ENCODE data around the gene USP3. TPM values are rescaled to one million over a fixed set of nuclear protein-coding genes. Genes with fewer than 3 reads are reported as not detected.

USP3 gene, protein sequence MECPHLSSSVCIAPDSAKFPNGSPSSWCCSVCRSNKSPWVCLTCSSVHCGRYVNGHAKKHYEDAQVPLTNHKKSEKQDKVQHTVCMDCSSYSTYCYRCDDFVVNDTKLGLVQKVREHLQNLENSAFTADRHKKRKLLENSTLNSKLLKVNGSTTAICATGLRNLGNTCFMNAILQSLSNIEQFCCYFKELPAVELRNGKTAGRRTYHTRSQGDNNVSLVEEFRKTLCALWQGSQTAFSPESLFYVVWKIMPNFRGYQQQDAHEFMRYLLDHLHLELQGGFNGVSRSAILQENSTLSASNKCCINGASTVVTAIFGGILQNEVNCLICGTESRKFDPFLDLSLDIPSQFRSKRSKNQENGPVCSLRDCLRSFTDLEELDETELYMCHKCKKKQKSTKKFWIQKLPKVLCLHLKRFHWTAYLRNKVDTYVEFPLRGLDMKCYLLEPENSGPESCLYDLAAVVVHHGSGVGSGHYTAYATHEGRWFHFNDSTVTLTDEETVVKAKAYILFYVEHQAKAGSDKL
- polyA plus RNA-seq (2012; ENCODE audit: low read depth, missing spikeins) = 21.5 TPM

DNA sequence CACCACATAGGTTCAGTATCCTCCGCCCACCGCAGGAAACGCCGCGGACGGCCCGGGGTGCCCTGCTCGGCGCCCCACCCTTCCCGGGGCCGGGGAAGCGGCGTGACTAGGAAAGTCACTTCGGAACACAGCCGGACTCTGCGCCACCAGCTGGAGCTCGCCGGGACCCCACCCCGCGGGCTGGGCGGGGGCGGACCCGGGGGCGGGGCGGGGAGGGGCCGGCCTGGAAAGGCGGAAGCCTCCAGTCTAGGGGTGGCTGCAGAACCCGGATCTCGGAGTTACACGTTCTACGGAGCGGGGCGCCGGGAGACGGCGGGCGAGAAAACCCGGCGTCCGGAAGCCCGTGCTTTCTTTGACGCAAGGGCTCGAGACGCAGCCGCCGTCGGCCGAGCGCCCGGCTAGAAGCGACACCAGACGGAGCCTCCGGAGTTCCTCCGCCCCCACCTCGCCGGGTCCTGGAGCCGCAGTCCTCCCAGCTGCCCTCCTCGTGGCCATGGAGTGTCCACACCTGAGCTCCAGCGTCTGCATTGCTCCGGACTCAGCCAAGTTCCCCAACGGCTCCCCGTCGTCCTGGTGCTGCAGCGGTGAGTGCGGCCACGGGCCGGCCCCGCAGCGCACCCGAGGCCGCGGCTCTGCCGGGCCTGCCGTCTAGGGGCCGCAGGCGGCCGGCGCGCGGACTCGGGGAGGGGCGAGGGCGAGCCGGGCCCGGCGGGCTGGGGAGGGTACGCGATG, at the start of gene USP3:
TSS of gene USP3 (plus strand) at position 347 of the 732 bp plus-strand sequence. CDS start at position 494, 147 bp downstream.
- FAIRE-seq (peak; percentile 85), DNase-seq (ENCODE audit: insufficient read length, low spot score) (peak; percentile 53)
- TF ChIP-seq SPI1 (IDR thresholded peaks at IDR 0.05; ENCODE audit: low read depth, low read length) (peak; percentile 22; the same call in 1 of the 2 replicates), TAF1 (IDR thresholded peaks at IDR 0.05; ENCODE audit: low read depth, low read length) (peak; percentile 45), POU2F2 (IDR thresholded peaks at IDR 0.05; ENCODE audit: low read depth, low read length) (no peak), POLR2AphosphoS5 (IDR thresholded peaks at IDR 0.05; ENCODE audit: low read depth, low read length) (peak; percentile 78), POLR2A (IDR thresholded peaks at IDR 0.05; ENCODE audit: low read depth, low read length) (peak; percentile 60), PAX5 (IDR thresholded peaks at IDR 0.05; ENCODE audit: insufficient read depth, low read length, severe bottlenecking) (peak; percentile 78)

DNA sequence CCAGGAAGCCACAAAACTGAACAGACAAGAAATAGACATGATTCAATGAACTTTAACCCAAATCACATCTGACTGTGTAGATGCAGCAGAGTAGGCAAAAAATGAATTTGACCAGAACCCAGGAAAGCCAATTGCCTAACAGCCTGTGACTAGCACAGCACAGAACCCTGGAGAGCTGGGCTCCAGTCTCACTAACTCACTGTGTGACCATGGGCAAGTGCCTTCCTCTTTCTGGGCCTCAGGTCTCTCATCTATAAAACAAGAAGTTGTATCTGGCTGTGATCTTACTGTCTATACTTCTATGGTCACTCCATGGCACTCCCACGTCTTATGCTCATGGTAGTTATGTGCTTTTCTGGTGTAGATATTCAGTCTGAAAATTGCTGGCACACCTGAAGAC, 48.1 kb upstream of the USP3 start:
- FAIRE-seq (no peak), DNase-seq (ENCODE audit: insufficient read length, low spot score) (no peak)
- TF ChIP-seq POU2F2 (IDR thresholded peaks at IDR 0.05; ENCODE audit: low read depth, low read length) = no peak
- TF ChIP-seq POLR2A (IDR thresholded peaks at IDR 0.05; ENCODE audit: low read depth, low read length) = no peak
- TF ChIP-seq SPI1 (IDR thresholded peaks at IDR 0.05; ENCODE audit: low read depth, low read length) = no peak
- no peak for TF ChIP-seq PAX5 (IDR thresholded peaks at IDR 0.05; ENCODE audit: insufficient read depth, low read length, severe bottlenecking)
- no peak for TF ChIP-seq POLR2AphosphoS5 (IDR thresholded peaks at IDR 0.05; ENCODE audit: low read depth, low read length)
- TF ChIP-seq TAF1 (IDR thresholded peaks at IDR 0.05; ENCODE audit: low read depth, low read length) = no peak

DNA sequence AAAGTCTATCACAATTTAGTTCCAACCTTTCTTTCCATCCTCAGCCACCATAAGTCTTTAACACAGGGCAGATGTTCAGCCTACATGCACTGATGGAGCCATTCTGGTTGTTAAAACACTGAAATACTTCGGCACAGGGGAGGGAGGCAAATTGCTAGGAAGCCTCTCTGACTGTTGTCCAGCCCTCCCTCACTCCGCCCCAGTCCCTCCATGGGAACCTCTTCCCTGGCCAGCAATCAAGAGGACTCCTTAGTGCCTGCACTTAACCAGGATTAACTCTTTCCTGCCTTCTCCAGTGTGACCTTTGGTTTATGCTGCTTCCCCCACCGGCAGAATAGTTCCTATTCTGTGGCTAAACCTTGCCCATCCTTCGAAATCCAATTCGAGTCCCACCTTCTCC, 47.0 kb upstream of the USP3 start:
- FAIRE-seq = no peak
- TF ChIP-seq POLR2A (IDR thresholded peaks at IDR 0.05; ENCODE audit: low read depth, low read length) (no peak), TAF1 (IDR thresholded peaks at IDR 0.05; ENCODE audit: low read depth, low read length) (no peak), POLR2AphosphoS5 (IDR thresholded peaks at IDR 0.05; ENCODE audit: low read depth, low read length) (no peak)
- no peak for DNase-seq (ENCODE audit: insufficient read length, low spot score)

DNA sequence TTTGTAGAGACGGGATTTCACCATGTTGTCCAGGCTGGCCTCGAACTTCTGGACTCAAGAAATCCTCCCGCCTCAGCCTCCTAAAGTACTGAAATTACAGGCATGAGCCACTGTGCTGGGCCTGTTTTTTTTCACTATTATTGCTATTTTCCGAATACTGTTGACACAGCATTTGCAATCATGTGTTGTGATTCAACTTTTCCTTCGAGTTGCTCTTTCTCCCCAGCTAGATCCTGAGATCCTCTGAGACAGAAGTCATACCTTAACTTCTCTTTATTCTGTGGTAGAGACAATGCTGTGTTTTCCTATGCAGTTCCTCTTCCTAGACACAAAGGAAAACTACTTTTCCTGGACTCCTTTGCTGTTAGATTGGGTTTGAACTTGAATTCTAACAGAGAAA, 46.4 kb upstream of the USP3 start:
- TF ChIP-seq PAX5 (IDR thresholded peaks at IDR 0.05; ENCODE audit: insufficient read depth, low read length, severe bottlenecking) (no peak), POU2F2 (IDR thresholded peaks at IDR 0.05; ENCODE audit: low read depth, low read length) (no peak), POLR2AphosphoS5 (IDR thresholded peaks at IDR 0.05; ENCODE audit: low read depth, low read length) (no peak), TAF1 (IDR thresholded peaks at IDR 0.05; ENCODE audit: low read depth, low read length) (no peak), SPI1 (IDR thresholded peaks at IDR 0.05; ENCODE audit: low read depth, low read length) (no peak), POLR2A (IDR thresholded peaks at IDR 0.05; ENCODE audit: low read depth, low read length) (no peak)
- DNase-seq (ENCODE audit: insufficient read length, low spot score) (no peak), FAIRE-seq (no peak)

DNA sequence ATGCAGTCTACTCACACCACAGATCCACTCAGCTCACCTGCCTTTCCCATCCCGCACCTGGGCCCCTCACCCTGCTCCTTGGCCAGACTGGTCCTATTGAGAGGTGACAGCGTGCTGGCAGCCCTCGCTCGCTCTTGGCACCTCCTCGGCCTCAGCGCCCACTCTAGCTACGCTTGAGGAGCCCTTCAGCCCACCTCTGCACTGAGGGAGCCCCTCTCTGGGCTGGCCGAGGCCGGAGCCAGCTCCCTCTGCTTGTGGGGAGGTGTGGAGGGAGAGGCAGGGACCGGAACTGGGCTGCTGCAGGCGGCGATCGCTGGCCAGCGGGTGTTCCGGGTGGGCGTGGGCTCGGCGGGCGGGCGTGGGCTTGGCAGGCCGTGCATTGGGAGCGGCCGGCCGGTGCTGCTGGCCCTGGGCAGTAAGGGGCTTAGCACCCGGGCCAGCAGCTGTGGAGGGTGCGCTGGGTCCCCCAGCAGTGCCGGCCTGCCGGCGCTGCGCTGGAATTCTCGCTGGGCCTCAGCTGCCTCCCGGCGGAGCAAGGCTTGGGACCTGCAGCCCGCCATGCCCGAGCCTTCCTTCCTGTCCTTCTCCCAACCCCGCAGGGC, 45.5 kb upstream of the USP3 start:
- no peak for FAIRE-seq
- DNase-seq (ENCODE audit: insufficient read length, low spot score) = no peak

DNA sequence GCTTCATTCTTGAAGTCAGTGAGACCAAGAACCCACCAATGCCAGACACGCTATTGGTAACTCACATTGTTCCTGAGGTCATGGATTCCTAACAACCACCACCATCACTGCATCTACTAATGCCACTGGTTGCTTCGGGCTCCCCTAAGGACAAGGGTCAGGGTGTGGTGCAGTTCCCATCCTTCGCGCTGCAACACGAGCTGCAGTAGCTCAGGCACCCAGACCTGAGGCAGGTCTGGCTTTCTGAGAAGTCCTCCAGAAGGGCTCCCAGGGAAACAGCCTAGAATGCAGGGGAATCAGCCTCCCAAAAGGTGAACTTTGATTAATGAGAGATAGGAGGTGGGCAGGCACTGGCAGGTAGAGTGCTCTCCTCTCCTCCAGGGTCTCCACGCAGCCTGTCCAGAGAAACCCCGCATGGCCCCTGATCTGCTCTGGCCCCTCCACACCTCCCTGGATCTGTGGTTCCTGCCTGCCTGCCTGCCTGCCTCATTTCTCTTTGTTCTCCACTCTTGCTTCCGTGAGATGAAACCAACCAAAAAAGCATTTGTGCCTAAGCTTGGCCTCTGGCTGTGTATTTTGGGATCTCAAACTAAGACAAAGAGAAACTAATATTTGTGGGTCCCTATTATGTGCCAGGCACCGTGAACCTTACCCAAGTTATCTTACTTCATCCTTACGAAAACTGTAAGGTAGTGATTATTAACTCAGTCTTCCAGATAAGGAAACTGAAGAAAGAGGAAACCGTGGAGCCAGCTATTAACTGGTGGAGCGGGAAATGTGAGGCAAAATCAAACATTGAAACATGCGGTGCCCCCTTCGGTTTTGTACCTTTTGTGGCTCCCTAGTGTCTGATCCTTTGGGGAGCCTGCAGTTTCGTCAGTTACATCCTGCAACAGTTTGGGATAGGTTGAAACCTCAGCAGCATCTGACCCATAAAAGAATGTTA, 43.9 kb upstream of the USP3 start:
- no peak for DNase-seq (ENCODE audit: insufficient read length, low spot score)
- no peak for FAIRE-seq
- TF ChIP-seq SPI1 (IDR thresholded peaks at IDR 0.05; ENCODE audit: low read depth, low read length) (no peak), TAF1 (IDR thresholded peaks at IDR 0.05; ENCODE audit: low read depth, low read length) (no peak), POLR2A (IDR thresholded peaks at IDR 0.05; ENCODE audit: low read depth, low read length) (no peak), POU2F2 (IDR thresholded peaks at IDR 0.05; ENCODE audit: low read depth, low read length) (no peak), PAX5 (IDR thresholded peaks at IDR 0.05; ENCODE audit: insufficient read depth, low read length, severe bottlenecking) (no peak), POLR2AphosphoS5 (IDR thresholded peaks at IDR 0.05; ENCODE audit: low read depth, low read length) (no peak)

More for the DNA sequence above, 45.5 kb upstream of the USP3 start:
- TF ChIP-seq POU2F2 (IDR thresholded peaks at IDR 0.05; ENCODE audit: low read depth, low read length) (no peak), TAF1 (IDR thresholded peaks at IDR 0.05; ENCODE audit: low read depth, low read length) (no peak), POLR2A (IDR thresholded peaks at IDR 0.05; ENCODE audit: low read depth, low read length) (no peak), PAX5 (IDR thresholded peaks at IDR 0.05; ENCODE audit: insufficient read depth, low read length, severe bottlenecking) (no peak), POLR2AphosphoS5 (IDR thresholded peaks at IDR 0.05; ENCODE audit: low read depth, low read length) (no peak), SPI1 (IDR thresholded peaks at IDR 0.05; ENCODE audit: low read depth, low read length) (no peak)

DNA sequence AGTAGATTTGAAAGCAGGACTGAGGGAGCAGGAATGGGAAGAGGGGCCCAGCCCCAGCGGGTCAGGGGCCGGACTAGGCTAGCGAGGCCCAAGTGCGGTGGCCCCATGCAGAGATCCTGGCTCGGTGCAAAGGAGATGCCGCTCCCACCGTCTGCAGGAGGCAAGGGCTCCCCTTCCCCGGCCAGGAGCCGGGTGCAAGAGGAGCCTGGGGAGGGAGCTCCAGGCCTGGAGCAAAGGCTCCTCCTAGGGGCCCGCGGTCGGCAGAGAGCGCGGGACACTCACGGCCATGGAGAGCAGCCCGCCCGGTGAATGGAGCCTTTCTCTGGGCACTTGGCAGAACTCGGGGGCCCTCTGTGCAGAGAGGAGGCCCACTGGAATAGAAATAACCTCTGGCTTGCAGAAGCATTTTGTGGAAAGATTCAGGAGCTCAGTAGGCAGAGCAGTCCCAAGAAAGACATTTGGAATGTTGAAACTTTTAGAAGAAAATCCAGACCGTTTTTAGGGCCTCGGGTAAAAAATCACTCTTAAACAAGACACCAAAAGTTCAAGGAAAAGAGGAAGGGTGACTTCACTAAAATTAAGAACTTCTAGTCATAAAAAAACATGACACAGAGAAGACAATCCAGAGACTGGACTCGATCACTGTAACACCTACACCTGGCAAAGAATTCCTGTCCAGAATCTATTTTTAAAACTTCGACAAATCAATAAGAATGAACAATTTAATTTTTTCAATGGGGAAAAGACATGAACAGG, 43.0 kb upstream of the USP3 start:
- DNase-seq (ENCODE audit: insufficient read length, low spot score) = no peak
- no peak for FAIRE-seq
- TF ChIP-seq PAX5 (IDR thresholded peaks at IDR 0.05; ENCODE audit: insufficient read depth, low read length, severe bottlenecking) (no peak), POU2F2 (IDR thresholded peaks at IDR 0.05; ENCODE audit: low read depth, low read length) (no peak)

DNA sequence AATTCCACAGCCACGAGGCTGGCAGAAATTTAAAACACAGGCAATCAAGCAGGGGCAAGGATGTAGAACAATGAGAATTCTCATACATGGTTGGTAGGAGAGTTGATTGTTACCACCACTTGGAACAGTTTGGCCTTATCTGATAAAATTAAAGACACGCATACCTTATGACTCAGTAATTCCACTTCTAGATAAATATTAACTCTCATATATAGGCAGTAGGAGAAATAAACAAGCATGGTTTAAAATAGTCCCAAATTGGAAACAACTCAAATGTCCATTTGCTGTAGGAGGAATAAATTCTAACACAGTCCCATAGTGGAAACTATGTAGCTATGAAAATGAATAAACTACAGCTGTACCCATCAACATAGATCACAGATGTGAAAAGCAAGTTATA, 42.3 kb upstream of the USP3 start:
- TF ChIP-seq PAX5 (IDR thresholded peaks at IDR 0.05; ENCODE audit: insufficient read depth, low read length, severe bottlenecking) = no peak
- no peak for TF ChIP-seq SPI1 (IDR thresholded peaks at IDR 0.05; ENCODE audit: low read depth, low read length)
- TF ChIP-seq TAF1 (IDR thresholded peaks at IDR 0.05; ENCODE audit: low read depth, low read length) = no peak
- TF ChIP-seq POLR2A (IDR thresholded peaks at IDR 0.05; ENCODE audit: low read depth, low read length) = no peak
- no peak for TF ChIP-seq POLR2AphosphoS5 (IDR thresholded peaks at IDR 0.05; ENCODE audit: low read depth, low read length)
- no peak for TF ChIP-seq POU2F2 (IDR thresholded peaks at IDR 0.05; ENCODE audit: low read depth, low read length)
- FAIRE-seq (no peak), DNase-seq (ENCODE audit: insufficient read length, low spot score) (no peak)

Measured in GM12891 (cell line).